PC-9 (cell line): ENCODE measurements around the gene NYAP1.

Source experiments
- CTCF ChIP-seq: fragments of 200-600 bp; sonication (generic); conservative IDR thresholded peaks from 2 replicates; pipeline ENCODE4 v1.6.1; 2017; ENCODE audit warnings: mixed run types, antibody characterized with exemption, mild to moderate bottlenecking, moderate library complexity
- EZH2 ChIP-seq: fragments of 200-600 bp; sonication (generic); IDR thresholded peaks from 2 replicates; pipeline ENCODE4 v1.8.0; 2017; ENCODE audit warnings: antibody characterized with exemption, low read depth

- TF ChIP-seq EZH2 (no peak), CTCF (no peak)
These were observed 49.2 kb upstream of the NYAP1 start for GRCh38 chr7:100434297-100435144.
